NCI-H2196 treated with DMSO at 0.1 percent for 48 hours (cell line): Measurements from ENCODE around the gene TRAP1.
"Not testable (repeated sequence)": the region's sequence is repeated elsewhere in the genome, so short reads cannot be mapped to it uniquely, and the experiment has no call there.

Source experiments
- DNase-seq: peaks from one replicate; lab custom pipeline; 2025; ENCODE audit not compliant: unreplicated experiment; lab: John Stamatoyannopoulos, UW

The TRAP1 gene

DNA sequence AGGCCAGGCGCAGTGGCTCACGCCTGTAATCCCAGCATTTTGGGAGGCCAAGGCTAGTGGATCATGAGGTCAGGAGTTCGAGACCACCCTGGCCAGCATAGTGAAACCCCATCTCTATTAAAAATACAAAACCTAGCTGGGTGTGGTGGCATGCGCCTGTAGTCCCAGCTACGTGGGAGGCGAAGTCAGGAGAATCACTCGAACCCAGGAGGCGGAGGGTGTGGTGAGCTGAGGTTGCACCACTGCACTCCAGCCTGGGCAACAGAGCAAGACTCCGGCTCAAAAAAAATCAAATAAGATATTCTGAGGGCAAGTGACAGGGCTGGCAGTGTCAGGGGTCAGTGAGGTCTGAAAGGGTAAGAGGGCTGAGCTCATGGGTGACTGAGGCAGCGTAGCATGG, 2.9 kb downstream of the TRAP1 start:
- not testable (repeated sequence) for DNase-seq

- DNase-seq = no peak
Measured at GRCh38 chr16:3713587-3714242, 3.6 kb downstream of the TRAP1 start.

DNA sequence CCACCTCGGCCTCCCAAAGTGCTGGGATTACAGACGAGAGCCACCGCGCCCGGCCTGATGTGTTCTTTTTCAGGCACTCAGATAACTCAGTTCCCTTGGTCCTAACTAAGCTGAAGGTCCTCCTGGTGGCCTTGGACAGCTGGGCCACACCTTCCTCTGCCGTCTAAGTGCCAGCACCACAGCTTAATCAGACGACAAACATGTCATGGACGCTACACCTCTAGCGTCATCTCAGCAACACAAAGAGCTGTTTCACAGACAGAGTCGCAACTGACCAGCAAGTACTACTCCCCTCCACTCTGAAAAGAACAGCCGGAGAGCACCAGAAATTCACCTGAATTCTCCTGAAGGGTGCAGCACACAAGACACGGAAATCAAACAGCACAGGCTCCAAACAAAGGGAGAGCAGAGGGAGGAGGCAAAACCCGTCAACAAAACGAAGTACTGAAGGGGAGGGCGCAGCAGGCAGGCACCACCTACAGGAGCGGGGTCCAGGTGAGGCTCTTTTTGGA, 4.4 kb downstream of the TRAP1 start:
- no peak for DNase-seq

GRCh38 chr16:3706253-3707012, 10.9 kb downstream of the TRAP1 start:
- DNase-seq = no peak

DNA sequence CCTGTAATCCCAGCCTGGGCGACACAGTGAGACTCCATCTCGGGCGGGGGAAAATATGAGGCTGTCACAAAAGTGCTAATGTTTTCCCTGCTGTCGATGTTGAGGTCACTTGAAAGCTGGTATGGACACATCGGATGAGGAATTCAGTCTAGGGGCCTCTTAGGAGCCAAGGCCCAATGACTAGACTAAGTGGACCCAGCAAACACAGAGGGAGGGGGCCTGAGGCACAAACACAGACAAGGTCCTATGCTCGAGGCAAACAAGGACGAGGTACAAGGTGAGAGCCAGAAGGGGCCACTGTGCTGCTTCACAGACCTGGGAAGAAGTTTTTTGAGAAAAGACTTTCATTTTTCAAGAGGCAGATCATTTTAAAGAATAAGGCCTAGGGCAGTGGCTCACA, 15.2 kb downstream of the TRAP1 start:
- DNase-seq = no peak

- no peak for DNase-seq
Measured at GRCh38 chr16:3701531-3701930, 15.8 kb downstream of the TRAP1 start.

GRCh38 chr16:3698941-3699340, 18.4 kb downstream of the TRAP1 start:
- DNase-seq = no peak

DNA sequence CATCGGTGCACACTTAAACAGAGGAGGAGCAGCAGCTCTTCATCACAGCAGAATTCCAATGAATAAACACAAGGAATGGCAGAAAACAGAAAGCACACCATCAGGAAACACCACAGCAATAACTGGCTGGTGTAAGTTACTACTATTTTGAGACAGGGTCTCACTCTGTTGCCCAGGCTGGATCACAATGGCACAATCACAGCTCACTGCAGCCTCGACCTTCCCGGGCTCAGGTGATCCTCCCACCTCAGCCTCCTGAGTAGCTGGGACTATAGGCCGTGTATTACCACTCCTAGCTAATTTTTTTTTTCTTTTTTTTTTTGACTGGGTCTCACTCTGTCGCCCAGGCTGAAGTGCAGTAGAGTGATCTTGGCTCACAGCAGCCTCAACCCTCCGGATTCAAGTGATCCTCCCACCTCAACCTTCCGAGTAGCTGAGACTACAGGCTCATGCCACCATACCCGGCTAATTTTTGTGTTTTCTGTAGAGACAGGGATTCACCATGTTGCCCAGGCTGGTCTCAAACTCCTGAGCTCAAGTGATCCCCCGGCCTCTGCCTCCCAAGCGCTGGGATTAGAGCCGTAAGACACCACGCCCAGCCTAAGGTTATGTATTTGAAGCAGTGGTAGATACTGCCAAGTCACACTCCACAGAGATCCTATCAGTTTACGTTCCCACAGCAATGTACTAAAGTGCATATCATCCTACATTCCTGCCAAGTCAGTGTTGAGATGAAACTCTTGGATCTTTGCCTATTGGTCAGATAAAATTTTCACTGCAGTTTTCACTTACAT, 20.7 kb downstream of the TRAP1 start:
- peak; percentile 9 for DNase-seq

DNA sequence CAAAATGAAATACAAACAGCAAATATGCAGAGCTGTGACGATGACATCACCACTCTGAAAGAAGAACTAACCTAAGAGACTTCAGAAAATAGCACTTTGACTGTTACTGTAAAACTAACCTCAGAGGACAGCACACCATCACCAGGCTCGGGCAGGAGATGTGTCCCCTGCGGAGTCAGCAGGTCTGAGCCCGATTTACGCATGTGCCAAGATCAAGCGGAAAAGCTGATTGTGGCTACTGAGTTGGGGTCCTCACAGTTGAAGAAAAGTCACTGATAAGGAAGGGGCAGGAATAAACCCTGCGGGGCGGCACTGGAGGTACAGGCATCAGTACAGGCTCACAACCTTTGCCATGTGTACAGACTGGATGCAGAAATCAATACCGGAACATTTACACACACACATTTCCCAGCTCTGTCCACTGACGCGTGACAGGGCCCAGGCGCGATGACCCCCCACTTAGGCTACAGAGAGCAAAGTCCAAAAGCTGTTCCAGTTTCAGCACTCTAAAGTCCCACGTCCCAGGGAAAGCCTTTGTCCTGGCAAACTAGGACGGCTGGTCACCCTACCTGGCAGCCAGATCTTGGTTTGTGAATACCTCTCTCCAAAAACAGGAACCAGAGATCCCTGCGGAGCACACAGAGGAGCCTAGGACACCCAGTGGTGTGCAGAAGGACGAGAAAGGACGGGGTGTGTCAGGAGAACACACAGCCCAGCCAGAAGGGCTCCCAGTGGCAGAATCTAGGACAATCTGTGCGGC, 21.5 kb downstream of the TRAP1 start:
- DNase-seq = no peak

DNA sequence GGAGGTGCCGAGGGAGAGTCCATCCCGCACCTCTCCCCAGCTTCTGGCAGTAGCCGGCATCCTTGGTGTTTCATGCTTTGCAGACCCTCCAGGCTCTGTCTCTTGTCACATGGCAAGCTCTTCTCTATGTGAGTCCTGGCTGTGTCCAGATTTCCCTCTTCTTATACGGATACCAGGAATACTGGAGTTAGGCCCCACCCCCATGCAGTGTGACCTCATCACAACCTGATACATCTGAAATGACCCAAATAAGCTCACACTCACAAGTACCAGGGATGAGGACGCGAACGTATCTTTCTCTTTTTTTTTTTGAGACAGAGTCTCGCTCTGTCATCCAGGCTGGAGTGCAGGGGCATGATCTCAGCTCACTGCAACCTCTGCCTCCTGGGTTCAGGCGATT, 23.3 kb downstream of the TRAP1 start:
- no peak for DNase-seq

GRCh38 chr16:3691761-3692160, 25.6 kb downstream of the TRAP1 start:
- no peak for DNase-seq

DNA sequence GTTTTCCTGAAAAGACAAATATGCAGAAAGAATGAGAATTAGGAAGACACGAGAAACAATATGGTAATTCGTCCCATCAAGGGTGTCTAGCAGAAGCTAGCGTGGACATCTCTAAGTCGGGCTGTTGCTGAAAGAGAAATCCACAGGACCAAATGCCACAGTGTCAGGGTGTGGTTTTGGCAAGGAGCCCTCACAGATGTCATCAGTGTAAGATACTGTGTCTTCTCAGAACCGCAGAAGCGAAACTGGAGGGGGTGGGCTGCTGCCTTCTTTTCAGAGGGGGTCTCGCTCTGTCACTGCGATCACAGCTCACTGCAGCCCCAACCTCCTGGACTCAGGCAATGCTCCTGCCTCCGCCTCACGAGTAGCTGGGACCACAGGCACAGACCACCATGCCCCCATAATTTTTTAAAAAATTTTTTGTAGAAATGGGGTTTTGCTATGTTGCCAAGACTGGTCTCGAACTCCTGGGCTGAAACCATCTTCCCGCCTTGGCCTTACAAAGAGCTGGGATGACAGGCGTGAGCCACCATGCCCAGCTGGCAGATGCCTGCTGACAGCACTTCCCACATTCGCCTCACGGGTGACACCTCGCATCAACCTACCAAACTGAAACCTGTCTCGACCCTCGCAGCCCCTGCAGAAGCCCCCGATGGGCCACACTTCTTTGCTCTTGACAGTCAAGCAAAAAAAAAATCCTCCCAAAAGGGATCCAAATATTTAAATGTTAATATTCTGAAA, 26.2 kb downstream of the TRAP1 start:
- DNase-seq = no peak

- peak; percentile 72 for DNase-seq
Measured at GRCh38 chr16:3690470-3690928, 26.8 kb downstream of the TRAP1 start.

DNA sequence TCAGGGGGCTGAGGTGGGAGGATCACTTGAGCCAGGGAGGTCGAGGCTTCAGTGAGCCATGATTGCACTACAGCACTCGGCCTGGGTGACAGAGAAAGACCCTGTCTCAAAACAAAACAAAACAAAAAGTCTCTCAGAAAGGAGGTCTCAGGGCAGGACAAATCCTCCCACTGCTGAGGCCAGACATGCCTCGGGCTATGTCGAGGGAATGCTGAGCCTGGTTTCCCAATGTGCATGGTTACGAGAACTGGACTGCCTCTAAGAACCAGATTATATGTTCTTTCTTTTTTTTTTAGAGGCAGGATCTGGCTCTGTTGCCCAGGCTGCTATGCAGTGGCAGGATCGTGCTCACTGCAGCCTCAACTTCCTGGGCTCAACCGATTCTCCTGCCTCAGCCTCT, 27.6 kb downstream of the TRAP1 start:
- DNase-seq = no peak

- DNase-seq = no peak
Measured at GRCh38 chr16:3687792-3688191, 29.5 kb downstream of the TRAP1 start.

DNA sequence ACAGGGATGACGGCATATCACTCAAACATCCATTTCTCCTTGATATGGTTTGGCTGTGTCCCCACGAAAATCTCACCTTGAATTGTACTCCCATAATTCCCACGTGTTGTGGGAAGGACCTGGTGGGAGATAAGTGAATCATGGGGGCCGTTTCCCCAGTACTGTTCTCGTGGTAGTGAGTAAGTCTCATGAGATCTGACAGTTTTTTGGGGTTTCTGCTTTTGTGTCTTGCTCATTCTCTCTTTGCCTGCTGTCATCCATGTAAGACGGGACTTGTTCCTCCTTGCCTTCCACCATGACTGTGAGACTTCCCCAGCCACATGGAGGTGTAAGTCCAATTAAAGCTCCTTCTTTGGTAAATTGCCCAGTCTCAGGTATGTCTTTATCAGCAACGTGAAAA, 30.3 kb downstream of the TRAP1 start:
- no peak for DNase-seq

DNA sequence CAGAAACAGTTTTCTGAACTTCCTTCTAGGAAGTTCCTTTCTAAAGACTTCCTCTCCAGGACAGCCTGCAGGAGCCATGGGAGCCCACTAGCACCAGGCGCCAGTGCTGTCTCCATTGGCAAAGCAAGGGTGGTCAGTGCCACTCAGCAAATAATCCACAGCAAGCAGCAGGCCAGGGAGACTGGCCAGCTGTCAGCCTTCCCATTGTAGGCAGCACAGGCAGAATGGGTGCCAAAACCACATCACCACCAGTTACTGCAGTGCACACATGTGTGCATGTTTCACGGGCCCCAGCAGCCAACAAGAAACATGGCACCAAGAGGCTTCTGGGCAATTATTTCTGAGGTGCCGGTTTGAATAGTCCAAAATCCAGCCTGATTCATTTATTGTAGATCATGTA, 36.1 kb downstream of the TRAP1 start:
- DNase-seq = no peak

- no peak for DNase-seq
Measured at GRCh38 chr16:3677994-3678393, 39.3 kb downstream of the TRAP1 start.

DNA sequence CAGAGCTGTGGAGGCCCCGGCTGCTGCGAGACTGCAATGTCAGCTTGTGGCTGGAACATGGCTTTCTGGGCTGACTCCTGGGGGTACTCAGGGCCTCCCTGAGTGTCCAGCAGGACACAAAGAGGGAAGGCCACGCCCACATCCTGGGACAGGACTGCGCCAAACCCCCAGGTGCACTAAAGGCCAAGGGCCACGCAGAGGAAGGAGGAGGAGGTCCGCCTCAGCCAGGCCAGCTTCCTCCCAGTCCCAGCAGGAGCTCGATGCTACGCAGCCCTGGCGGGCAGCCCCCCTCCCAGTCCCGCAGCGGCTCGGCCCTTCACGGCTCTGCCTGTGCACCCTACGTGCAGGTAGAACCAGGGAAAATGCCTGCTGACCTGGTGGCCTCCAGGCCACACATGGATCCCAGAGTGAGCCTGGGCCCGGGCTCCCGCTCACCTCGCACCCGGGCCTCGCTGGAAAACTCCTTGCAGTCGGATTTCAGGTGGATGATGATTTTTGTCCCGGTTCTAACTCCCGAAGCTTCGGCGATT, 41.7 kb downstream of the TRAP1 start:
- no peak for DNase-seq
